Thyroid gland (tissue), 4 donors: Measurements from ENCODE around the gene HPGDS. TPM values are rescaled to one million over a fixed set of nuclear protein-coding genes. Genes with fewer than 3 reads are reported as not detected.
"Not testable (repeated sequence)": the region's sequence is repeated elsewhere in the genome, so short reads cannot be mapped to it uniquely, and the experiment has no call there.

Experiments
- DNase-seq, 2 donors: peaks; one replicate each; pipeline ENCODE4 v3.0.0-alpha.2; 2019
- H3K27ac ChIP-seq, 3 donors: fragments of 200-600 bp; sonication (generic); 1 replicate in 2 of 3; 2 replicates in 1 of 3; pipeline ENCODE4 v1.5.1; 2016 to 2019; ENCODE audit warnings: mild to moderate bottlenecking in 1 of 3, moderate library complexity in 1 of 3
- H3K27me3 ChIP-seq: fragments of 200-600 bp; sonication (generic); one replicate; pipeline ENCODE4 v1.5.1; 2019
- H3K36me3 ChIP-seq, 2 donors: fragments of 200-600 bp; sonication (generic); one replicate each; pipeline ENCODE4 v1.5.1; 2016 to 2019
- H3K4me1 ChIP-seq, 2 donors: fragments of 200-600 bp; sonication (generic); one replicate each; pipeline ENCODE4 v1.5.1; 2017 to 2019
- H3K4me3 ChIP-seq, 3 donors: fragments of 200-600 bp; sonication (generic); replicated peaks in 1 of 3; 1 replicate in 2 of 3; 2 replicates in 1 of 3; pipeline ENCODE4 v1.5.1; 2016; ENCODE audit warnings: mild to moderate bottlenecking in 1 of 3
- H3K9me3 ChIP-seq: fragments of 200-600 bp; sonication (generic); one replicate; pipeline ENCODE4 v1.5.1; 2017
- CTCF ChIP-seq, 6 experiments: fragments of 200-600 bp in 3 of 6; fragments of 450-650 bp in 3 of 6; sonication (generic) in 3 of 6; IDR thresholded peaks; one replicate each; pipeline ENCODE4 v1.5.1; 2016 to 2019; ENCODE audit warnings: antibody characterized with exemption in 6 of 6, mild to moderate bottlenecking in 2 of 6, inconsistent platforms in 1 of 6, moderate library complexity in 1 of 6
- POLR2A ChIP-seq, 2 donors: fragments of 450-650 bp; IDR thresholded peaks; one replicate each; pipeline ENCODE4 v1.6.1; 2017; ENCODE audit warnings: antibody characterized with exemption in 2 of 2, mild to moderate bottlenecking in 2 of 2, moderate library complexity in 1 of 2
- WGBS, 2 donors: methylation state at CpG; one replicate each; pipeline ENCODE4 v1.1.5; 2017; 5-methylcytosine and 5-hydroxymethylcytosine counted together
- intact Hi-C: fragments of 100-400 bp; cut with DNase I; formaldehyde crosslinking; loops from one replicate; pipeline ENCODE4 v1.15.1; 2023
- total RNA-seq, 4 donors: library from RNA; depleted of rRNA; stranded (reverse); fragments of >200 nt; gene quantifications; one replicate each; pipeline ENCODE4 v1.2.3, GENCODE V29; 2016

Gene HPGDS
- total RNA-seq, 4 donors from 2014 or later: 0.67 TPM; not detected in 3

GRCh38 chr4:94298725-94299252 lies 43.8 kb downstream of the HPGDS start:
- intact Hi-C loops: no loop called here
- TF ChIP-seq CTCF (IDR thresholded peaks at IDR 0.05) (no peak), POLR2A (IDR thresholded peaks at IDR 0.05) (no peak)
- H3K36me3 ChIP-seq: no peaks in the 10 kb centered on the region
- no peaks in the 10 kb centered on the region for H3K27me3 ChIP-seq
- H3K27ac ChIP-seq: no peak overlapping the region
- H3K4me3 ChIP-seq: no peak overlapping the region
- WGBS, 2 donors: 75 to 80% methylated on average over 4 of the region's 4 CpGs
- no peaks in the 10 kb centered on the region for H3K9me3 ChIP-seq
- no peaks in the 10 kb centered on the region for H3K4me1 ChIP-seq
- DNase-seq: no peak

- H3K27ac ChIP-seq, H3K4me1 ChIP-seq, intact Hi-C loops, H3K27me3 ChIP-seq, H3K9me3 ChIP-seq, H3K4me3 ChIP-seq, DNase-seq, H3K36me3 ChIP-seq: not testable (repeated sequence)
- 81 to 85% methylated on average over 6 of the region's 6 CpGs for WGBS, 2 donors
Observed at GRCh38 chr4:94295473-94295872, 47.2 kb downstream of the HPGDS start.

GRCh38 chr4:94293981-94294380 lies 48.7 kb downstream of the HPGDS start:
- H3K4me3 ChIP-seq, H3K27ac ChIP-seq, H3K27me3 ChIP-seq, H3K9me3 ChIP-seq, H3K36me3 ChIP-seq, H3K4me1 ChIP-seq, intact Hi-C loops, DNase-seq: not testable (repeated sequence)
- WGBS, 2 donors: 72 to 83% methylated on average over 4 of the region's 4 CpGs

GRCh38 chr4:94290245-94290644 lies 52.4 kb downstream of the HPGDS start:
- DNase-seq: no peak
- WGBS, 2 donors: 91 to 94% methylated on average over 2 of the region's 2 CpGs
- no peak overlapping the region for H3K4me3 ChIP-seq
- peaks cover 2 to 8% of the 10 kb centered on the region in 2 donors for H3K36me3 ChIP-seq
- no peak overlapping the region for H3K27ac ChIP-seq
- H3K4me1 ChIP-seq: no peaks in the 10 kb centered on the region
- H3K9me3 ChIP-seq: no peaks in the 10 kb centered on the region
- intact Hi-C loops: no loop called here
- TF ChIP-seq POLR2A (IDR thresholded peaks at IDR 0.05): no peak
- no peak for TF ChIP-seq CTCF (IDR thresholded peaks at IDR 0.05)
- no peaks in the 10 kb centered on the region for H3K27me3 ChIP-seq

GRCh38 chr4:94285666-94286065 lies 57.0 kb downstream of the HPGDS start:
- Histone ChIP-seq H3K36me3 (peaks cover 18 to 36% of the 10 kb centered on the region in 2 donors), H3K9me3 (no peaks in the 10 kb centered on the region), H3K4me1 (no peaks in the 10 kb centered on the region), H3K4me3 (no peak overlapping the region), H3K27ac (no peak overlapping the region), H3K27me3 (no peaks in the 10 kb centered on the region)
- intact Hi-C loops: no loop called here
- 97 to 98% methylated on average over 4 of the region's 4 CpGs for WGBS, 2 donors
- DNase-seq: no peak
- TF ChIP-seq POLR2A (IDR thresholded peaks at IDR 0.05) (no peak), CTCF (IDR thresholded peaks at IDR 0.05) (no peak)

GRCh38 chr4:94284889-94285288 lies 57.7 kb downstream of the HPGDS start:
- Histone ChIP-seq H3K4me1 (no peaks in the 10 kb centered on the region), H3K9me3 (no peaks in the 10 kb centered on the region), H3K36me3 (peaks cover 18 to 39% of the 10 kb centered on the region in 2 donors), H3K27ac (no peak overlapping the region), H3K4me3 (no peak overlapping the region), H3K27me3 (no peaks in the 10 kb centered on the region)
- WGBS, 2 donors: 89 to 94% methylated on average over 1 of the region's 1 CpG
- no peak for DNase-seq
- TF ChIP-seq CTCF (IDR thresholded peaks at IDR 0.05) (no peak), POLR2A (IDR thresholded peaks at IDR 0.05) (no peak)
- intact Hi-C loops: no loop called here
